GM23338 (cell line): ENCODE data around the gene CNOT11. TPM values are rescaled to one million over a fixed set of nuclear protein-coding genes. Genes with fewer than 3 reads are reported as not detected.

Experiments
- ATAC-seq: fragments of 200-7000 bp; cut with Tn5 transposase; 3 replicates; pipeline ENCODE4 v1.9.1; 2020
- DNase-seq: peaks from one replicate; pipeline ENCODE4 v3.0.0-alpha.2; 2015; ENCODE audit warnings: low spot score
- H2AFZ ChIP-seq: fragments of 200-600 bp; sonication (generic); 2 replicates; pipeline ENCODE4 v1.8.0; 2016; ENCODE audit warnings: antibody characterized with exemption, mild to moderate bottlenecking, moderate library complexity
- H3F3A ChIP-seq: fragments of 200-600 bp; sonication (generic); replicated peaks from 2 replicates; pipeline ENCODE4 v1.8.0; 2017; ENCODE audit warnings: antibody characterized with exemption, mixed run types, low read depth
- H3K27ac ChIP-seq: fragments of 200-600 bp; sonication (generic); 2 replicates; pipeline ENCODE4 v1.6.1; 2016; ENCODE audit warnings: low read depth
- H3K27me3 ChIP-seq: fragments of 200-600 bp; sonication (generic); 2 replicates; pipeline ENCODE4 v1.8.0; 2016; ENCODE audit warnings: mild to moderate bottlenecking, mixed run types, moderate library complexity; ENCODE audit not compliant: insufficient read depth
- H3K36me3 ChIP-seq: fragments of 200-600 bp; sonication (generic); 2 replicates; pipeline ENCODE4 v1.8.0; 2016; ENCODE audit warnings: mild to moderate bottlenecking; ENCODE audit not compliant: insufficient read depth
- H3K4me1 ChIP-seq: fragments of 200-600 bp; sonication (generic); 2 replicates; pipeline ENCODE4 v1.8.0; 2016; ENCODE audit warnings: mild to moderate bottlenecking, moderate library complexity; ENCODE audit not compliant: insufficient read depth
- H3K4me2 ChIP-seq: fragments of 200-600 bp; sonication (generic); 2 replicates; pipeline ENCODE4 v1.7.1; 2017; ENCODE audit warnings: mixed run types
- H3K4me3 ChIP-seq: fragments of 200-600 bp; sonication (generic); 2 replicates; pipeline ENCODE4 v1.6.1; 2016; ENCODE audit warnings: mixed run types
- H3K79me2 ChIP-seq: fragments of 200-600 bp; sonication (generic); replicated peaks from 2 replicates; pipeline ENCODE4 v1.8.0; 2017; ENCODE audit warnings: mild to moderate bottlenecking; ENCODE audit not compliant: insufficient read depth
- H3K9me2 ChIP-seq: fragments of 200-600 bp; sonication (generic); 2 replicates; pipeline ENCODE4 v1.8.0; 2017; ENCODE audit not compliant: insufficient read depth
- H4K20me1 ChIP-seq: fragments of 200-600 bp; sonication (generic); replicated peaks from 2 replicates; pipeline ENCODE4 v1.8.0; 2017; ENCODE audit warnings: mild to moderate bottlenecking; ENCODE audit not compliant: insufficient read depth
- H3K27ac Mint-ChIP-seq: 2 replicates; pipeline ENCODE4 v1.8.0; 2020; ENCODE audit warnings: inconsistent platforms, mild to moderate bottlenecking, moderate library complexity, mixed read lengths
- H3K27me3 Mint-ChIP-seq: 3 replicates; pipeline ENCODE4 v1.8.0; 2022; ENCODE audit warnings: low read depth, mild to moderate bottlenecking, moderate library complexity, mixed read lengths, inconsistent platforms; ENCODE audit not compliant: insufficient read depth, poor library complexity
- H3K36me3 Mint-ChIP-seq: 3 replicates; pipeline ENCODE4 v1.8.0; 2021; ENCODE audit warnings: low read depth, mild to moderate bottlenecking, inconsistent platforms, moderate library complexity, mixed read lengths
- H3K4me1 Mint-ChIP-seq: 3 replicates; pipeline ENCODE4 v1.8.0; 2020; ENCODE audit warnings: mild to moderate bottlenecking, inconsistent platforms, mixed read lengths
- H3K4me3 Mint-ChIP-seq: 3 replicates; pipeline ENCODE4 v1.8.0; 2021; ENCODE audit warnings: moderate library complexity, mild to moderate bottlenecking, inconsistent platforms, mixed read lengths
- H3K9me3 Mint-ChIP-seq: 3 replicates; pipeline ENCODE4 v1.8.0; 2020; ENCODE audit warnings: moderate library complexity, mild to moderate bottlenecking, inconsistent platforms, mixed read lengths
- CREB1 ChIP-seq: fragments of 250-450 bp; sonication (Bioruptor Pico); IDR thresholded peaks from 2 replicates; pipeline ENCODE4 v1.5.0; 2020; ENCODE audit warnings: low read depth, mild to moderate bottlenecking, moderate library complexity
- EZH2 ChIP-seq: fragments of 200-600 bp; sonication (generic); IDR thresholded peaks from one replicate; pipeline ENCODE4 v1.8.0; 2017; ENCODE audit warnings: antibody characterized with exemption, mild to moderate bottlenecking, low read depth; ENCODE audit not compliant: unreplicated experiment
- EZH2phosphoT487 ChIP-seq: fragments of 200-600 bp; sonication (generic); IDR thresholded peaks from one replicate; pipeline ENCODE4 v1.8.1; 2018; ENCODE audit warnings: antibody characterized with exemption; ENCODE audit not compliant: unreplicated experiment
- JUNB ChIP-seq: IDR thresholded peaks from one replicate; pipeline ENCODE4 v1.6.1; 2016; ENCODE audit warnings: antibody characterized with exemption; ENCODE audit not compliant: unreplicated experiment
- NANOG ChIP-seq: IDR thresholded peaks from 2 replicates; pipeline ENCODE4 v1.6.1; 2016; ENCODE audit warnings: antibody characterized with exemption, borderline replicate concordance
- POLR2AphosphoS5 ChIP-seq: IDR thresholded peaks from 2 replicates; pipeline ENCODE4 v1.6.1; 2016; ENCODE audit warnings: antibody characterized with exemption, low read depth
- STAT1 ChIP-seq: IDR thresholded peaks from one replicate; pipeline ENCODE4 v1.6.1; 2016; ENCODE audit warnings: antibody characterized with exemption; ENCODE audit not compliant: unreplicated experiment
- ZNF114 ChIP-seq: fragments of 250-450 bp; sonication (Bioruptor Pico); IDR thresholded peaks from 2 replicates; pipeline ENCODE4 v1.5.0; 2020; ENCODE audit warnings: mild to moderate bottlenecking, moderate library complexity
- ZNF331 ChIP-seq: fragments of 250-450 bp; sonication (Bioruptor Pico); IDR thresholded peaks from 2 replicates; pipeline ENCODE4 v1.5.0; 2020; ENCODE audit warnings: low read depth, mild to moderate bottlenecking, moderate library complexity
- long read RNA-seq: library from polyadenylated mRNA; unstranded; transcript quantifications from one replicate; pipeline ENCODE4 v2.0.0, GENCODE V29; 2020; ENCODE audit not compliant: unreplicated experiment
- polyA plus RNA-seq: library from polyadenylated mRNA; unstranded; fragments of >200 nt; fragmentation: Nextera tagmentation; extraction: Ambion mirVana; gene quantifications from 2 replicates; pipeline ENCODE4 v1.2.1, GENCODE V29; 2016
- total RNA-seq: library from RNA; depleted of rRNA; stranded (reverse); fragments of >200 nt; shearing (Covaris generic); gene quantifications from 2 replicates; pipeline ENCODE4 v1.2.3, GENCODE V29; 2014; rRNA removed
- TF ChIP-seq, protein P1 (sequence below): fragments of 250-450 bp; sonication (Bioruptor Pico); IDR thresholded peaks from 2 replicates; pipeline ENCODE4 v1.5.0; 2020; ENCODE audit warnings: mild to moderate bottlenecking, moderate library complexity
- TF ChIP-seq, protein P2 (sequence below): IDR thresholded peaks from 2 replicates; pipeline ENCODE4 v1.6.1; 2016; ENCODE audit warnings: antibody characterized with exemption
- TF ChIP-seq, protein P3 (sequence below): IDR thresholded peaks from one replicate; pipeline ENCODE4 v1.6.1; 2018; ENCODE audit warnings: antibody characterized with exemption; ENCODE audit not compliant: unreplicated experiment
- TF ChIP-seq, protein P4 (sequence below), 2 experiments: fragments of 200-600 bp in 1 of 2; sonication (generic) in 1 of 2; conservative IDR thresholded peaks; 2 replicates each; pipeline versions ENCODE4 v1.5.1 to v1.6.1; 2016 to 2017; ENCODE audit warnings: antibody characterized with exemption in 2 of 2, low read depth in 2 of 2, mild to moderate bottlenecking in 2 of 2, moderate library complexity in 1 of 2

Gene CNOT11
- total RNA-seq = 59.1 and 74.2 TPM in 2 replicates
- 27.6 and 34.8 TPM in 2 replicates for polyA plus RNA-seq
- long read RNA-seq, transcript CNOT11-201 (7 exons, 2,599 nt) = major isoform, 7 of 14 reads
- long read RNA-seq, partial matches to known transcripts = 6 of 14 reads
- long read RNA-seq, other reads (novel, unspliced or antisense) = 1 of 14 reads

DNA sequence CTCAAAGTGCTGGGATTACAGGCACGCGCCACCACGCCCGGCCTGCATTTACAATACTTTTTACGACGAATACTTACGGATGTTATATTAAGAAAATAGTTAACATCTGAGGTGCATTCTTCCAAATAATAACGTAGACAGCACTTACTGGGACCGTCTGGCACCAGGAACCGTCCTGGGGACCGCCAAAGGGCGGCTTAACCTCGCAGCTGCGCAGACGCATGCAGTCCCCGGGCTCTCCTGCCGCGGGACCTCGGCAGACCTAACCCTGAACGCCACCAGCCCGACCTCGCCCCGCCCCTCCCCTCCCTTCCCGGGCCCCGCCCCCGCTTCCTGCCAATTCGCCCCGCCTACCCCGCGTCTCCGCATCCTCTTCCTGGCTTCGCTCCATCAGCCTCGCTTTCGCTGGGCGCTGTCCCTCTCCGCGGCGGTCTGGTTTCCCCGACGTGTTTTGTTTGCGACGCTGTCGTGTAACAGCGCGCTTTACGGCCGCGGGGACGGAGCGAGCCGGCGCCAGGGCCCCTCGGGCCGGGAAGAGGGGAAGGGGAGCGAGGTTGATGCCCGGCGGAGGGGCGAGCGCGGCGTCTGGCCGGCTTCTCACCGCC, at the start of gene CNOT11:
Gene CNOT11, plus strand, starts transcription at position 479 of the 605 bp plus-strand sequence. Its CDS starts 79 bp downstream, at position 558.
- H3F3A ChIP-seq = peaks cover 8% of the 10 kb centered on the region; the same call in 1 of the 2 replicates
- peaks cover 10% of the 10 kb centered on the region for H3K27me3 Mint-ChIP-seq
- H2AFZ ChIP-seq = peak within 1 kb of the TSS; percentile 60; the same call in 1 of the 2 replicates
- peaks cover 42% of the 10 kb centered on the region for H3K79me2 ChIP-seq
- TF ChIP-seq STAT1 (no peak), JUNB (no peak), ZNF331 (no peak), ZNF114 (CRISPR knock-in tag) (no peak), EZH2phosphoT487 (no peak), EZH2 (no peak), CREB1 (CRISPR knock-in tag) (peak; percentile 81), NANOG (no peak), POLR2AphosphoS5 (peak; percentile 95)
- TF ChIP-seq, protein P1, sequence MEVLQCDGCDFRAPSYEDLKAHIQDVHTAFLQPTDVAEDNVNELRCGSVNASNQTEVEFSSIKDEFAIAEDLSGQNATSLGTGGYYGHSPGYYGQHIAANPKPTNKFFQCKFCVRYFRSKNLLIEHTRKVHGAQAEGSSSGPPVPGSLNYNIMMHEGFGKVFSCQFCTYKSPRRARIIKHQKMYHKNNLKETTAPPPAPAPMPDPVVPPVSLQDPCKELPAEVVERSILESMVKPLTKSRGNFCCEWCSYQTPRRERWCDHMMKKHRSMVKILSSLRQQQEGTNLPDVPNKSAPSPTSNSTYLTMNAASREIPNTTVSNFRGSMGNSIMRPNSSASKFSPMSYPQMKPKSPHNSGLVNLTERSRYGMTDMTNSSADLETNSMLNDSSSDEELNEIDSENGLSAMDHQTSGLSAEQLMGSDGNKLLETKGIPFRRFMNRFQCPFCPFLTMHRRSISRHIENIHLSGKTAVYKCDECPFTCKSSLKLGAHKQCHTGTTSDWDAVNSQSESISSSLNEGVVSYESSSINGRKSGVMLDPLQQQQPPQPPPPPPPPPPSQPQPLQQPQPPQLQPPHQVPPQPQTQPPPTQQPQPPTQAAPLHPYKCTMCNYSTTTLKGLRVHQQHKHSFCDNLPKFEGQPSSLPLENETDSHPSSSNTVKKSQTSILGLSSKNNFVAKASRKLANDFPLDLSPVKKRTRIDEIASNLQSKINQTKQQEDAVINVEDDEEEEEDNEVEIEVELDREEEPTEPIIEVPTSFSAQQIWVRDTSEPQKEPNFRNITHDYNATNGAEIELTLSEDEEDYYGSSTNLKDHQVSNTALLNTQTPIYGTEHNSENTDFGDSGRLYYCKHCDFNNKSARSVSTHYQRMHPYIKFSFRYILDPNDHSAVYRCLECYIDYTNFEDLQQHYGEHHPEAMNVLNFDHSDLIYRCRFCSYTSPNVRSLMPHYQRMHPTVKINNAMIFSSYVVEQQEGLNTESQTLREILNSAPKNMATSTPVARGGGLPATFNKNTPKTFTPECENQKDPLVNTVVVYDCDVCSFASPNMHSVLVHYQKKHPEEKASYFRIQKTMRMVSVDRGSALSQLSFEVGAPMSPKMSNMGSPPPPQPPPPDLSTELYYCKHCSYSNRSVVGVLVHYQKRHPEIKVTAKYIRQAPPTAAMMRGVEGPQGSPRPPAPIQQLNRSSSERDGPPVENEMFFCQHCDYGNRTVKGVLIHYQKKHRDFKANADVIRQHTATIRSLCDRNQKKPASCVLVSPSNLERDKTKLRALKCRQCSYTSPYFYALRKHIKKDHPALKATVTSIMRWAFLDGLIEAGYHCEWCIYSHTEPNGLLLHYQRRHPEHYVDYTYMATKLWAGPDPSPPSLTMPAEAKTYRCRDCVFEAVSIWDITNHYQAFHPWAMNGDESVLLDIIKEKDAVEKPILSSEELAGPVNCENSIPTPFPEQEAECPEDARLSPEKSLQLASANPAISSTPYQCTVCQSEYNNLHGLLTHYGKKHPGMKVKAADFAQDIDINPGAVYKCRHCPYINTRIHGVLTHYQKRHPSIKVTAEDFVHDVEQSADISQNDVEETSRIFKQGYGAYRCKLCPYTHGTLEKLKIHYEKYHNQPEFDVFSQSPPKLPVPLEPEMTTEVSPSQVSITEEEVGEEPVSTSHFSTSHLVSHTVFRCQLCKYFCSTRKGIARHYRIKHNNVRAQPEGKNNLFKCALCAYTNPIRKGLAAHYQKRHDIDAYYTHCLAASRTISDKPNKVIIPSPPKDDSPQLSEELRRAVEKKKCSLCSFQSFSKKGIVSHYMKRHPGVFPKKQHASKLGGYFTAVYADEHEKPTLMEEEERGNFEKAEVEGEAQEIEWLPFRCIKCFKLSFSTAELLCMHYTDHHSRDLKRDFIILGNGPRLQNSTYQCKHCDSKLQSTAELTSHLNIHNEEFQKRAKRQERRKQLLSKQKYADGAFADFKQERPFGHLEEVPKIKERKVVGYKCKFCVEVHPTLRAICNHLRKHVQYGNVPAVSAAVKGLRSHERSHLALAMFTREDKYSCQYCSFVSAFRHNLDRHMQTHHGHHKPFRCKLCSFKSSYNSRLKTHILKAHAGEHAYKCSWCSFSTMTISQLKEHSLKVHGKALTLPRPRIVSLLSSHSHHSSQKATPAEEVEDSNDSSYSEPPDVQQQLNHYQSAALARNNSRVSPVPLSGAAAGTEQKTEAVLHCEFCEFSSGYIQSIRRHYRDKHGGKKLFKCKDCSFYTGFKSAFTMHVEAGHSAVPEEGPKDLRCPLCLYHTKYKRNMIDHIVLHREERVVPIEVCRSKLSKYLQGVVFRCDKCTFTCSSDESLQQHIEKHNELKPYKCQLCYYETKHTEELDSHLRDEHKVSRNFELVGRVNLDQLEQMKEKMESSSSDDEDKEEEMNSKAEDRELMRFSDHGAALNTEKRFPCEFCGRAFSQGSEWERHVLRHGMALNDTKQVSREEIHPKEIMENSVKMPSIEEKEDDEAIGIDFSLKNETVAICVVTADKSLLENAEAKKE = no peak
- TF ChIP-seq, protein P2, sequence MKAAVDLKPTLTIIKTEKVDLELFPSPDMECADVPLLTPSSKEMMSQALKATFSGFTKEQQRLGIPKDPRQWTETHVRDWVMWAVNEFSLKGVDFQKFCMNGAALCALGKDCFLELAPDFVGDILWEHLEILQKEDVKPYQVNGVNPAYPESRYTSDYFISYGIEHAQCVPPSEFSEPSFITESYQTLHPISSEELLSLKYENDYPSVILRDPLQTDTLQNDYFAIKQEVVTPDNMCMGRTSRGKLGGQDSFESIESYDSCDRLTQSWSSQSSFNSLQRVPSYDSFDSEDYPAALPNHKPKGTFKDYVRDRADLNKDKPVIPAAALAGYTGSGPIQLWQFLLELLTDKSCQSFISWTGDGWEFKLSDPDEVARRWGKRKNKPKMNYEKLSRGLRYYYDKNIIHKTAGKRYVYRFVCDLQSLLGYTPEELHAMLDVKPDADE = peak; percentile 51; the same call in 1 of the 2 replicates
- TF ChIP-seq, protein P3, sequence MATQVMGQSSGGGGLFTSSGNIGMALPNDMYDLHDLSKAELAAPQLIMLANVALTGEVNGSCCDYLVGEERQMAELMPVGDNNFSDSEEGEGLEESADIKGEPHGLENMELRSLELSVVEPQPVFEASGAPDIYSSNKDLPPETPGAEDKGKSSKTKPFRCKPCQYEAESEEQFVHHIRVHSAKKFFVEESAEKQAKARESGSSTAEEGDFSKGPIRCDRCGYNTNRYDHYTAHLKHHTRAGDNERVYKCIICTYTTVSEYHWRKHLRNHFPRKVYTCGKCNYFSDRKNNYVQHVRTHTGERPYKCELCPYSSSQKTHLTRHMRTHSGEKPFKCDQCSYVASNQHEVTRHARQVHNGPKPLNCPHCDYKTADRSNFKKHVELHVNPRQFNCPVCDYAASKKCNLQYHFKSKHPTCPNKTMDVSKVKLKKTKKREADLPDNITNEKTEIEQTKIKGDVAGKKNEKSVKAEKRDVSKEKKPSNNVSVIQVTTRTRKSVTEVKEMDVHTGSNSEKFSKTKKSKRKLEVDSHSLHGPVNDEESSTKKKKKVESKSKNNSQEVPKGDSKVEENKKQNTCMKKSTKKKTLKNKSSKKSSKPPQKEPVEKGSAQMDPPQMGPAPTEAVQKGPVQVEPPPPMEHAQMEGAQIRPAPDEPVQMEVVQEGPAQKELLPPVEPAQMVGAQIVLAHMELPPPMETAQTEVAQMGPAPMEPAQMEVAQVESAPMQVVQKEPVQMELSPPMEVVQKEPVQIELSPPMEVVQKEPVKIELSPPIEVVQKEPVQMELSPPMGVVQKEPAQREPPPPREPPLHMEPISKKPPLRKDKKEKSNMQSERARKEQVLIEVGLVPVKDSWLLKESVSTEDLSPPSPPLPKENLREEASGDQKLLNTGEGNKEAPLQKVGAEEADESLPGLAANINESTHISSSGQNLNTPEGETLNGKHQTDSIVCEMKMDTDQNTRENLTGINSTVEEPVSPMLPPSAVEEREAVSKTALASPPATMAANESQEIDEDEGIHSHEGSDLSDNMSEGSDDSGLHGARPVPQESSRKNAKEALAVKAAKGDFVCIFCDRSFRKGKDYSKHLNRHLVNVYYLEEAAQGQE = no peak
- TF ChIP-seq, protein P4, sequence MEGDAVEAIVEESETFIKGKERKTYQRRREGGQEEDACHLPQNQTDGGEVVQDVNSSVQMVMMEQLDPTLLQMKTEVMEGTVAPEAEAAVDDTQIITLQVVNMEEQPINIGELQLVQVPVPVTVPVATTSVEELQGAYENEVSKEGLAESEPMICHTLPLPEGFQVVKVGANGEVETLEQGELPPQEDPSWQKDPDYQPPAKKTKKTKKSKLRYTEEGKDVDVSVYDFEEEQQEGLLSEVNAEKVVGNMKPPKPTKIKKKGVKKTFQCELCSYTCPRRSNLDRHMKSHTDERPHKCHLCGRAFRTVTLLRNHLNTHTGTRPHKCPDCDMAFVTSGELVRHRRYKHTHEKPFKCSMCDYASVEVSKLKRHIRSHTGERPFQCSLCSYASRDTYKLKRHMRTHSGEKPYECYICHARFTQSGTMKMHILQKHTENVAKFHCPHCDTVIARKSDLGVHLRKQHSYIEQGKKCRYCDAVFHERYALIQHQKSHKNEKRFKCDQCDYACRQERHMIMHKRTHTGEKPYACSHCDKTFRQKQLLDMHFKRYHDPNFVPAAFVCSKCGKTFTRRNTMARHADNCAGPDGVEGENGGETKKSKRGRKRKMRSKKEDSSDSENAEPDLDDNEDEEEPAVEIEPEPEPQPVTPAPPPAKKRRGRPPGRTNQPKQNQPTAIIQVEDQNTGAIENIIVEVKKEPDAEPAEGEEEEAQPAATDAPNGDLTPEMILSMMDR (conservative IDR thresholded peaks at IDR 0.05; ENCODE audit: low read depth in 2 of 2) = no peak
- H3K36me3 ChIP-seq = 0 out of 2 replicates have a peak, but pooled peaks cover 2% of the 10 kb centered on the region
- H3K4me3 Mint-ChIP-seq = peak within 1 kb of the TSS; percentile 92
- DNase-seq = peak; percentile 100
- peaks cover 7% of the 10 kb centered on the region; the same call in 1 of the 2 replicates for H4K20me1 ChIP-seq
- no peaks in the 10 kb centered on the region for H3K9me2 ChIP-seq
- H3K27ac Mint-ChIP-seq = peak within 1 kb of the TSS; percentile 90
- peaks cover 30% of the 10 kb centered on the region for H3K4me1 ChIP-seq
- peak within 1 kb of the TSS; percentile 99 for H3K4me3 ChIP-seq
- H3K4me1 Mint-ChIP-seq = peaks cover 52% of the 10 kb centered on the region
- H3K36me3 Mint-ChIP-seq = peaks cover 13% of the 10 kb centered on the region
- H3K4me2 ChIP-seq = peak within 1 kb of the TSS; percentile 100
- H3K27me3 ChIP-seq = no peaks in the 10 kb centered on the region
- no peaks in the 10 kb centered on the region for H3K9me3 Mint-ChIP-seq
- H3K27ac ChIP-seq = peak within 1 kb of the TSS; percentile 94
- peak; percentile 79 for ATAC-seq
